HG03521 (cell line): ENCODE data around the gene MUC20.
"Not testable (repeated sequence)": the region's sequence is repeated elsewhere in the genome, so short reads cannot be mapped to it uniquely, and the experiment has no call there.

ENCODE experiments used
- ATAC-seq: cut with Tn5 transposase; IDR thresholded peaks from one replicate; pipeline ENCODE4 v1.9.1; 2021; ENCODE audit warnings: mild to moderate bottlenecking, moderate library complexity; ENCODE audit not compliant: unreplicated experiment

Gene MUC20

GRCh38 chr3:195727606-195728195 is 6.9 kb downstream of the MUC20 start:
- ATAC-seq, result no peak

- ATAC-seq, result not testable (repeated sequence)
Observed at GRCh38 chr3:195728789-195729188, 8.0 kb downstream of the MUC20 start.

- no peak for ATAC-seq
Observed at GRCh38 chr3:195729476-195730251, 8.9 kb downstream of the MUC20 start.

- no peak for ATAC-seq
Observed at GRCh38 chr3:195731356-195731905, 10.7 kb downstream of the MUC20 start.

- no peak for ATAC-seq
Observed at GRCh38 chr3:195732940-195733339, 12.2 kb downstream of the MUC20 start.

GRCh38 chr3:195735036-195735695 is 14.4 kb downstream of the MUC20 start:
- ATAC-seq, result no peak

- ATAC-seq, result no peak
Observed at GRCh38 chr3:195736866-195737490, 16.2 kb downstream of the MUC20 start.

- ATAC-seq, result not testable (repeated sequence)
Observed at GRCh38 chr3:195737782-195738181, 17.0 kb downstream of the MUC20 start.

- no peak for ATAC-seq
Observed at GRCh38 chr3:195738274-195739044, 17.7 kb downstream of the MUC20 start.

GRCh38 chr3:195739561-195740111 is 18.9 kb downstream of the MUC20 start:
- no peak for ATAC-seq

- ATAC-seq, result no peak
Observed at GRCh38 chr3:195744437-195744836, 23.7 kb downstream of the MUC20 start.

GRCh38 chr3:195746346-195746745 is 25.6 kb downstream of the MUC20 start:
- ATAC-seq, result no peak

- ATAC-seq, result no peak
Observed at GRCh38 chr3:195746751-195747150, 26.0 kb downstream of the MUC20 start.

- ATAC-seq, result no peak
Observed at GRCh38 chr3:195748661-195749060, 27.9 kb downstream of the MUC20 start.

GRCh38 chr3:195749101-195749500 is 28.3 kb downstream of the MUC20 start:
- not testable (repeated sequence) for ATAC-seq

- no peak for ATAC-seq
Observed at GRCh38 chr3:195750797-195751520, 30.2 kb downstream of the MUC20 start.

- no peak for ATAC-seq
Observed at GRCh38 chr3:195751560-195751959, 30.8 kb downstream of the MUC20 start.

- ATAC-seq, result no peak
Observed at GRCh38 chr3:195752066-195752465, 31.3 kb downstream of the MUC20 start.

- ATAC-seq, result no peak
Observed at GRCh38 chr3:195752546-195753331, 32.0 kb downstream of the MUC20 start.
